Epidermal melanocyte (primary cell): ENCODE data around the gene HBB.

Source experiments
- DNase-seq: peaks from one replicate; pipeline ENCODE4 v3.0.0; 2011; ENCODE audit warnings: low spot score; ENCODE audit not compliant: insufficient read length

Gene HBB

GRCh38 chr11:5228124-5228523 lies 1.3 kb upstream of the HBB start:
- no peak for DNase-seq

GRCh38 chr11:5227681-5228080 lies 810 bp upstream of the HBB start:
- DNase-seq = no peak

- no peak for DNase-seq
These were observed 1.4 kb downstream of the HBB start for GRCh38 chr11:5225480-5225871.

GRCh38 chr11:5224538-5225479 lies 2.1 kb downstream of the HBB start:
- DNase-seq = no peak

- DNase-seq = no peak
These were observed 3.2 kb downstream of the HBB start for GRCh38 chr11:5223686-5224085.

GRCh38 chr11:5223146-5223545 lies 3.7 kb downstream of the HBB start:
- DNase-seq = no peak

- DNase-seq = no peak
These were observed 16.4 kb downstream of the HBB start for GRCh38 chr11:5210376-5210885.

GRCh38 chr11:5204787-5205186 lies 22.1 kb downstream of the HBB start:
- peak; percentile 40 for DNase-seq

- no peak for DNase-seq
These were observed 23.5 kb downstream of the HBB start for GRCh38 chr11:5203366-5203765.

- DNase-seq = no peak
These were observed 26.3 kb downstream of the HBB start, which contains the start of gene OR51V1 for GRCh38 chr11:5200582-5200981. OR51V1 (minus strand) TSS chr11:5200682; CDS start chr11:5200682, 0 bp downstream.

- DNase-seq = no peak
These were observed 28.6 kb downstream of the HBB start for GRCh38 chr11:5198285-5198684.

GRCh38 chr11:5197536-5197935 lies 29.3 kb downstream of the HBB start:
- DNase-seq = no peak

GRCh38 chr11:5196731-5197130 lies 30.1 kb downstream of the HBB start:
- no peak for DNase-seq

- no peak for DNase-seq
These were observed 30.8 kb downstream of the HBB start for GRCh38 chr11:5196067-5196466.

- no peak for DNase-seq
These were observed 34.1 kb downstream of the HBB start for GRCh38 chr11:5192738-5193137.

- no peak for DNase-seq
These were observed 38.7 kb downstream of the HBB start for GRCh38 chr11:5188201-5188600.

GRCh38 chr11:5178046-5178837 lies 48.6 kb downstream of the HBB start:
- DNase-seq = no peak
